ENCODE measurements around the gene ZNF154.

Gene ZNF154

GRCh38 chr19:57706346-57706745 is 2.7 kb downstream of the ZNF154 start:
- no peak overlapping the region for H3K4me3 ChIP-seq (ENCODE audit: low read length)
- TF ChIP-seq ZNF274 (IDR thresholded peaks at IDR 0.05; ENCODE audit: low read depth, low read length) = no peak

DNA sequence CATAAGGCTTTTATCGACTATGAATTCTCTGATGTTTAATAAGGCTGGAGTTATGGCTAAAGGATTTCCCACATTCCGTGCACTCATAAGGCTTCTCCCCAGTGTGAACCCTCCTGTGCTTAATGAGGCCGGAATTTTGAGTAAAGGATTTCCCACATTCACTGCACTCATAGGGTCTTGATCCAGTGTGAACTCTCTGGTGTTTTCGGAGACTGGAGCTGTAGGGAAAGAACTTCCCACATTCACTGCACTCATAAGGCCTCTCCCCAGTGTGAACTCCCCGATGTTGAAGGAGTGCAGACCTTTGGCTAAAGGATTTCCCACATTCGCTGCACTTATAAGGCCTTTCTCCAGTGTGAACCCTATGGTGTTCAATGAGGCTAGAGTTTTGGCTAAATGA is 7.4 kb downstream of the ZNF154 start:
- TF ChIP-seq ZNF274 (IDR thresholded peaks at IDR 0.05; ENCODE audit: low read depth, low read length) = no peak
- no peak overlapping the region for H3K4me3 ChIP-seq (ENCODE audit: low read length)

DNA sequence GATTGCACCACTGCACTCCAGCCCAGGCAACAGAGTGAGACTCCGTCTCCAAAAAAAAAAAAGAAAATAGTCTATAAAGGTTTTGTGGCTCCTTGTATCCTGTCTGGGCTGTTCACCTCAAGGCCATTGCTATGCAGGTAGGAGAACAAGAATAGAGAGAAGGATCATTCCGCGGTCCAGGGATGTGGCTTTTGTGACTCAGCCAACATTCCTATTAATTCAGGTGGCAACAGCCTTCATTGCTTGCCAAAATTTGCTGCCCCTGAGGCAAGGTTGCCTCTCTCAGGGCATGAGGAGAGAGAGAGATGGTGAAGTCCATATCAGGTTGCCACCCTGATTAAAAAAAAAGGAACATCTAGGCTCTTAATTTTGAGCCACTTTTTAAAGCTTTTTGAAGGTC is 19.3 kb downstream of the ZNF154 start:
- TF ChIP-seq ZNF274 (IDR thresholded peaks at IDR 0.05; ENCODE audit: low read depth, low read length) = no peak
- no peak overlapping the region for H3K4me3 ChIP-seq (ENCODE audit: low read length)

DNA sequence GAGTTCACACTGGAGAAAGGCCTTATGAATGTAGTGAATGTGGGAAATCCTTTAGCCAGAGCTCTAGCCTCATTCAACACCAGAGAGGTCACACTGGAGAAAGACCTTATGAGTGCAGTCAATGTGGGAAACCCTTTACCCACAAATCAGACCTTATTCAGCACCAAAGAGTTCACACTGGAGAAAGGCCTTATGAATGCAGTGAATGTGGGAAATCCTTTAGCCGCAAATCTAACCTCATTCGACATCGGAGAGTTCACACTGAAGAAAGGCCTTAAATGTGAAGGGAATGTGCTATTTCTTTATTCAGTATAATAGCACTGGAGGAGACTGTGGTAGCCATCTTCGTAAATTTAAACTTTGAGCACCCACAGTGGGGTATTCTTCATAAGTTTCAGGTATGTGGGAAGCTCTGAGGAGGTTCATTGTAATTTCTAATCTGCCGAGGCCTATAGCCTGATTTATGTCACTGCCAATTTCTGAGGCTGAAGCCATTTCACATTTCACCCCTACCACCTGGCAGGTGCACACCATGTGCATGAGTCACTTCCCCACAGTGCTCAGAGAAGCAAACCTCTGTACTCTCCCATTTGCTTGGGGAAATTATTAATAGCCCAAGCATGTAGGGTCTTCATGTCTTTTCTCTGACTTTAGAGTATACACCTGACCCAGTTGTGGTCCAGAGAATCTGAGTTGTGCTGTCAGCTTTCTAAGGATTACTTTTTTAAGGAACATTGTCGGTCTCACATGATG is 20.8 kb downstream of the ZNF154 start:
- no peak overlapping the region for H3K4me3 ChIP-seq (ENCODE audit: low read length)
- TF ChIP-seq ZNF274 (IDR thresholded peaks at IDR 0.05; ENCODE audit: low read depth, low read length) = no peak

DNA sequence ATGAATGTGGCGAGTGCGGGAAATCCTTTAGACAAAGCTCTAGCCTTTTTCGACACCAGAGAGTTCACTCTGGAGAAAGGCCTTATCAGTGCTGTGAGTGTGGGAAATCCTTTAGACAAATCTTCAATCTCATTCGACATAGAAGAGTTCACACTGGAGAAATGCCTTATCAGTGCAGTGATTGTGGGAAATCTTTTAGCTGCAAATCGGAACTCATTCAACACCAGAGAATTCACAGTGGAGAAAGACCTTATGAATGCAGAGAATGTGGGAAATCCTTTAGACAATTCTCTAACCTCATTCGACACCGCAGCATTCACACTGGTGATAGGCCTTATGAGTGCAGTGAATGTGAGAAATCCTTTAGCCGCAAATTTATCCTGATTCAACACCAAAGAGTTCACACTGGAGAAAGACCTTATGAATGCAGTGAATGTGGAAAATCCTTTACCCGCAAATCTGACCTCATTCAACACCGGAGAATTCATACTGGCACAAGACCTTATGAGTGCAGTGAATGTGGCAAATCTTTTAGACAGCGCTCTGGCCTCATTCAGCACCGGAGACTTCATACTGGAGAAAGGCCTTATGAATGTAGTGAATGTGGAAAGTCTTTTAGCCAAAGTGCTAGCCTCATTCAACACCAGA is 21.5 kb downstream of the ZNF154 start:
- H3K4me3 ChIP-seq (ENCODE audit: low read length) = no peak overlapping the region
- TF ChIP-seq ZNF274 (IDR thresholded peaks at IDR 0.05; ENCODE audit: low read depth, low read length) = peak; percentile 50; the same call in 1 of the 2 replicates

- peak; percentile 73 for TF ChIP-seq ZNF274 (IDR thresholded peaks at IDR 0.05; ENCODE audit: low read depth, low read length)
- no peak overlapping the region for H3K4me3 ChIP-seq (ENCODE audit: low read length)
Observed at GRCh38 chr19:57686727-57687126, 22.3 kb downstream of the ZNF154 start.

- H3K4me3 ChIP-seq (ENCODE audit: low read length) = peak overlapping the region; percentile 66
- TF ChIP-seq ZNF274 (IDR thresholded peaks at IDR 0.05; ENCODE audit: low read depth, low read length) = no peak
Observed at GRCh38 chr19:57682226-57682766, 26.7 kb downstream of the ZNF154 start.

DNA sequence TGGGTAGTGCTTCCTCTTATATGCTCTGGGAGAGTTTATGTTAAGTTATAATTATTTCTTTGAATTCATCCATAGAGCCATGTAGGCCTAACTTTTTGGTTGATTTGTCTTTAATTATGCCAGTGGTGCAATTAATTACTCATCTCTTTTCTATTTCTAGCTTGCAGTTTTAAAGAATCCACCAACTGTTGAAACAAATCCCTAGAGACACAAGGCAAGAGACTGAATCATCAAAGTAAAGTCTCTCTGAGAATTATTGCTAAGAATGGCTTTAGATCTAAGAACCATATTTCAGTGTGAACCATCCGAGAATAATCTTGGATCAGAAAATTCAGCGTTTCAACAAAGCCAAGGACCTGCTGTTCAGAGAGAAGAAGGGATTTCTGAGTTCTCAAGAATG is 33.1 kb downstream of the ZNF154 start:
- no peak for TF ChIP-seq ZNF274 (IDR thresholded peaks at IDR 0.05; ENCODE audit: low read depth, low read length)
- no peak overlapping the region for H3K4me3 ChIP-seq (ENCODE audit: low read length)

DNA sequence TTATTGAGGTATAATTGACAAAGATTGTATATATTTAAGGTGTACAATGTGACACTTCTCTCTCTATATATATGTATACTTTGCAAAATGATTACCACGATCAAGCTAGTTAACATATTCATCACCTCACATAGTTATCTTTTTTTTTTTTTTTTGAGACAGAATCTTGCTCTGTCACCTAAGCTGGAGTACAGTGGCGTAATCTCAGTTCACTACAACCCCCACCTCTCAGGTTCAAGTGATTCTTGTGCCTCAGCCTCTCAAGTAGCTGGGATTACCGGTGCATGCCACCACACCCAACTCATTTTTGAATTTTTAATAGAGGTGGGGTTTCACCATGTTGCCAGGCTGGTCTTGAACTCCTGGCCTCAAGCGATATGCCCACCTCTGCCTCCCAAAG is 36.5 kb downstream of the ZNF154 start:
- TF ChIP-seq ZNF274 (IDR thresholded peaks at IDR 0.05; ENCODE audit: low read depth, low read length) = no peak
- no peak overlapping the region for H3K4me3 ChIP-seq (ENCODE audit: low read length)

DNA sequence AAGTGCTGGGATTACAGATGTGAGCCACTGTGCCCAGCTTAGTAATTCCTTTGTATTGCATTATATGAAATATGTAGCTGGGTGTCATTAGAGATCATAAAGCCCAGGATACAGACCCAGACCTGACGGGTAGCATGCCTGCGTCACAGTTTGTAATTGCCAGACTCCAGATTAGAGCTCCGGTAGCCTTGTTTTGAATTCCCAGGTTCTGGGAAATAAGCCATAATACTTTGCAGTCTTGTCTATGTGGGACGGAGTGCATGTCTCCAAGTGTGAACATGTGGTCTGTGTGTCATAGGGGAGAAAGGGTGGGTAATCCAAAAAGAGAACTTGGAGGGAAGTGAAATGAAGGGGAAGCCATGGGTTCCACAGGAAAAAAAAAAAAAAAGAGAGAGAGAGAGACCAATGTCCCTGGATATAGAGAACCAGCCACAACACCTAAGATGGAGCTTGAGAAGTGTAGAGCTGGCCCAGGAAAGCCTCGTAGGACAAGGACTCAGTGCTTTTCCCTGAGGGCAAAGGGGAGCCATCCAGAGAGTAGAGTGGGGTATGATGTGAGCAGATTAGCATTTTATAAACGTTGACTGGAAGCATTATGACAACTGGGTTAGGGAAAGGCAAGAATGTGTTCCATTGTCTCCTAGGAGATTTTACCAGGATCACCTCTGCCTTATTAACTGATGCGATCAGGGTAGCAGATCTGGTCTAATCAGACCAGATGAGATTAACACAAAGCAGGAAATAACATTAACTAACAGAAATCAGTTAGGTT is 37.7 kb downstream of the ZNF154 start:
- TF ChIP-seq ZNF274 (IDR thresholded peaks at IDR 0.05; ENCODE audit: low read depth, low read length) = no peak
- no peak overlapping the region for H3K4me3 ChIP-seq (ENCODE audit: low read length)

DNA sequence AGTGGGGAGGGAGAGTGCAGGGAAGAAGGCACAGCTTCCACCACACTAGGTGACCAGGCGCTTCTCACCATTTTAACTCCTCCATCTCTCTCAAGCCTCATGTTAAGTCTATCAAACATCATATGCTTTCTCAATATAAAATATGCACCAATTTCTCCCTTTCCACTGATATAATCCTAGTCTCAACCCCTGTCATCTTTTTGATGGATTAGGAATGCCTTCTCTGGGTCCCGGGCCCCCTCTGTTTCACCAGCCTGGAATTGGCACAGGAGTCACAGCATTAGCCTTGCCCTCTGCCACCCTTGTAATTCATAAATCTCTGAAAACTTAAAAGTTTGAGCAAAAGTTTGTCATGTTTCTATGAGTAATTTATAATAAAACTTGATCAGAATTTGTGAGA is 40.4 kb downstream of the ZNF154 start, which contains the start of gene ZSCAN4:
Gene ZSCAN4 (plus strand): TSS at position 301 of the 400 bp plus-strand sequence. CDS start 7,211 bp downstream, outside the sequence.
- no peak for TF ChIP-seq ZNF274 (IDR thresholded peaks at IDR 0.05; ENCODE audit: low read depth, low read length)
- H3K4me3 ChIP-seq (ENCODE audit: low read length) = no peak within 1 kb of the TSS

DNA sequence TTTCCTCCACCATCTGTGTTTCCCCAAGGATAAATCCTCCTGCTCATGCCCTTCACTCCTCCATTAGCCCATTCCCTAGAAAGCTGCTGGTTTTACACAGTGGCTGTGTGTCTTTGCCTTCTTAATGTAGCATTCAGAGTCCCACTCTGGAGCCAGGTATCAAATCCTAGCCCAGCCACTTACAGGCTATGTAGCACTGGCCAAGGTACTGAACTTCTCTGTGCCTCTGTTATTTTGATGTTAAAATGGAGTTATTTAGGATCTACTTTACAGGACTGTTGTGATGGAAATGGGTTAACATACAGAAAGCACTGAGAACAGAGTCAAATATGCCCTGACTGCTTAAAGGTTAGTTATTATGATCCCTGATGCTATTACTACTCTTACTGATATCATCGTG is 41.8 kb downstream of the ZNF154 start:
- no peak overlapping the region for H3K4me3 ChIP-seq (ENCODE audit: low read length)
- TF ChIP-seq ZNF274 (IDR thresholded peaks at IDR 0.05; ENCODE audit: low read depth, low read length) = no peak

- no peak overlapping the region for H3K4me3 ChIP-seq (ENCODE audit: low read length)
- no peak for TF ChIP-seq ZNF274 (IDR thresholded peaks at IDR 0.05; ENCODE audit: low read depth, low read length)
Observed at GRCh38 chr19:57665261-57665806, 43.7 kb downstream of the ZNF154 start.

All from GM08714 (cell line).